ENCODE data around the gene EPHA10. TPM values are rescaled to one million over a fixed set of nuclear protein-coding genes. Genes with fewer than 3 reads are reported as not detected.

Gene EPHA10
- polyA plus RNA-seq, 1 donor from 2014 or later: 39.4 TPM

GRCh38 chr1:37676281-37677142 is 88.4 kb downstream of the EPHA10 start:
- H2AFZ ChIP-seq (ENCODE audit: low read depth, low read length): no peak overlapping the region
- H3K9me2 ChIP-seq (ENCODE audit: insufficient read depth, low read length): no peaks in the 10 kb centered on the region
- TF ChIP-seq TAF1 (IDR thresholded peaks at IDR 0.05; ENCODE audit: low read depth) (no peak), REST (IDR thresholded peaks at IDR 0.05; ENCODE audit: borderline replicate concordance) (no peak), RAD21 (conservative IDR thresholded peaks at IDR 0.05) (no peak), CTCF (IDR thresholded peaks at IDR 0.05; ENCODE audit: poor library complexity, severe bottlenecking) (no peak)
- H3F3A ChIP-seq (ENCODE audit: insufficient read depth, low read length, poor library complexity, severe bottlenecking): no peaks in the 10 kb centered on the region
- H4K20me1 ChIP-seq (ENCODE audit: insufficient read depth): no peaks in the 10 kb centered on the region
- H3K27me3 ChIP-seq (ENCODE audit: insufficient read depth, low read depth, low read length): no peaks in the 10 kb centered on the region
- no peaks in the 10 kb centered on the region for H3K79me2 ChIP-seq (replicated peaks; ENCODE audit: insufficient read depth, low read length)
- no peaks in the 10 kb centered on the region for H3K36me3 ChIP-seq (ENCODE audit: insufficient read depth, low read length)
- H3K27ac ChIP-seq (ENCODE audit: low read length): no peak overlapping the region
- H3K4me2 ChIP-seq (ENCODE audit: low read length): no peak overlapping the region
- no peaks in the 10 kb centered on the region for H3K9me3 ChIP-seq (ENCODE audit: low read length)
- no peak overlapping the region for H3K4me3 ChIP-seq (ENCODE audit: low read length)
- H3K9ac ChIP-seq (ENCODE audit: low read length): no peak overlapping the region

- TF ChIP-seq MXI1 (conservative IDR thresholded peaks at IDR 0.05; ENCODE audit: poor library complexity, severe bottlenecking): no peak
- TF ChIP-seq SMC3 (conservative IDR thresholded peaks at IDR 0.05; ENCODE audit: poor library complexity): no peak
- no peak for TF ChIP-seq EP300 (conservative IDR thresholded peaks at IDR 0.05; ENCODE audit: poor library complexity, severe bottlenecking)
- no peak for TF ChIP-seq TAF1 (IDR thresholded peaks at IDR 0.05; ENCODE audit: low read depth)
- TF ChIP-seq POLR2AphosphoS5 (IDR thresholded peaks at IDR 0.05): no peak
- TF ChIP-seq RAD21 (conservative IDR thresholded peaks at IDR 0.05): no peak
- no peak for TF ChIP-seq CTCF (IDR thresholded peaks at IDR 0.05; ENCODE audit: poor library complexity, severe bottlenecking)
- TF ChIP-seq REST (IDR thresholded peaks at IDR 0.05; ENCODE audit: borderline replicate concordance): no peak
- TF ChIP-seq EZH2 (IDR thresholded peaks at IDR 0.05; ENCODE audit: borderline replicate concordance, insufficient read depth, low read length, poor library complexity, severe bottlenecking): no peak
- Histone ChIP-seq H2AFZ (ENCODE audit: low read depth, low read length) (no peak overlapping the region), H3K27me3 (ENCODE audit: insufficient read depth, low read depth, low read length) (no peaks in the 10 kb centered on the region), H3F3A (ENCODE audit: insufficient read depth, low read length, poor library complexity, severe bottlenecking) (no peaks in the 10 kb centered on the region), H3K79me2 (replicated peaks; ENCODE audit: insufficient read depth, low read length) (no peaks in the 10 kb centered on the region), H3K4me2 (ENCODE audit: low read length) (no peak overlapping the region), H3K4me3 (ENCODE audit: low read length) (no peak overlapping the region), H3K9me3 (ENCODE audit: low read length) (no peaks in the 10 kb centered on the region), H3K9ac (ENCODE audit: low read length) (no peak overlapping the region), H3K27ac (ENCODE audit: low read length) (no peak overlapping the region), H3K9me2 (ENCODE audit: insufficient read depth, low read length) (no peaks in the 10 kb centered on the region), H3K36me3 (ENCODE audit: insufficient read depth, low read length) (no peaks in the 10 kb centered on the region), H4K20me1 (ENCODE audit: insufficient read depth) (no peaks in the 10 kb centered on the region)
Measured at GRCh38 chr1:37673920-37674319, 91.0 kb downstream of the EPHA10 start.
